Fibroblast of upper back skin (primary cell): ENCODE measurements around the gene NCF4.

Experiments
- DNase-seq: peaks from one replicate; pipeline ENCODE4 v3.0.0-alpha.2; 2013

NCF4 gene

GRCh38 chr22:36838119-36839030 lies 22.4 kb upstream of the NCF4 start:
- DNase-seq, result no peak

- no peak for DNase-seq
Measured at GRCh38 chr22:36839356-36840073, 21.3 kb upstream of the NCF4 start.

- no peak for DNase-seq
Measured at GRCh38 chr22:36840106-36840505, 20.7 kb upstream of the NCF4 start.

GRCh38 chr22:36846271-36846670 lies 14.5 kb upstream of the NCF4 start:
- DNase-seq, result no peak

GRCh38 chr22:36846949-36847348 lies 13.9 kb upstream of the NCF4 start:
- DNase-seq, result no peak

GRCh38 chr22:36850056-36850455 lies 10.8 kb upstream of the NCF4 start:
- DNase-seq, result no peak

- no peak for DNase-seq
Measured at GRCh38 chr22:36850682-36851081, 10.1 kb upstream of the NCF4 start.

GRCh38 chr22:36852056-36852973 lies 8.5 kb upstream of the NCF4 start:
- no peak for DNase-seq

GRCh38 chr22:36853407-36854099 lies 7.3 kb upstream of the NCF4 start:
- peak; percentile 44 for DNase-seq

GRCh38 chr22:36855478-36855877 lies 5.3 kb upstream of the NCF4 start:
- no peak for DNase-seq

GRCh38 chr22:36856121-36856791 lies 4.5 kb upstream of the NCF4 start:
- peak; percentile 80 for DNase-seq

GRCh38 chr22:36856792-36857135 lies 4.0 kb upstream of the NCF4 start:
- no peak for DNase-seq

- DNase-seq, result no peak
Measured at GRCh38 chr22:36858156-36858555, 2.6 kb upstream of the NCF4 start.

- no peak for DNase-seq
Measured at GRCh38 chr22:36858966-36859365, 1.8 kb upstream of the NCF4 start.

GRCh38 chr22:36860017-36860416 lies 789 bp upstream of the NCF4 start:
- no peak for DNase-seq

- DNase-seq, result no peak
Measured at GRCh38 chr22:36860438-36860820, 377 bp upstream of the NCF4 start.

GRCh38 chr22:36862251-36863242 lies 1.7 kb downstream of the NCF4 start:
- DNase-seq, result no peak

- DNase-seq, result no peak
Measured at GRCh38 chr22:36863281-36863680, 2.5 kb downstream of the NCF4 start.

GRCh38 chr22:36863979-36864378 lies 3.2 kb downstream of the NCF4 start:
- no peak for DNase-seq

GRCh38 chr22:36864454-36865215 lies 3.8 kb downstream of the NCF4 start:
- DNase-seq, result no peak
